Measurements from ENCODE around the gene FGF22. TPM values are rescaled to one million over a fixed set of nuclear protein-coding genes. Genes with fewer than 3 reads are reported as not detected.

The FGF22 gene
- total and polyA plus RNA-seq, 4 donors, result 0.08 TPM; not detected in 3

GRCh38 chr19:646779-647565, 7.3 kb downstream of the FGF22 start:
- Histone ChIP-seq H3K27ac (ENCODE audit: low read depth in 1 of 2, low read length in 2 of 2) (no peak overlapping the region), H3K27me3 (ENCODE audit: control insufficient read depth in 4 of 4, insufficient read depth in 4 of 4, low read length in 3 of 4) (no peaks in the 10 kb centered on the region), H3K4me1 (ENCODE audit: control insufficient read depth in 4 of 4, insufficient read depth in 4 of 4, low read length in 3 of 4) (no peaks in the 10 kb centered on the region), H3K4me3 (ENCODE audit: low read depth in 1 of 3, low read length in 3 of 3) (no peak overlapping the region), H3K9me3 (ENCODE audit: control insufficient read depth in 4 of 4, low read length in 3 of 4) (no peaks in the 10 kb centered on the region), H3K36me3 (ENCODE audit: control insufficient read depth in 4 of 4, insufficient read depth in 3 of 4, low read depth in 1 of 4, low read length in 3 of 4) (peaks cover 6 to 49% (median 26%) of the 10 kb centered on the region in 4 donors), H3K9ac (ENCODE audit: low read depth in 1 of 2, low read length in 2 of 2) (no peak overlapping the region)
- DNase-seq (ENCODE audit: low spot score), result no peak
- 97% methylated on average over 48 of the region's 48 CpGs for WGBS
- TF ChIP-seq TAF1 (conservative IDR thresholded peaks at IDR 0.05), result no peak
- TF ChIP-seq GABPA (IDR thresholded peaks at IDR 0.05 in 1 of 2, conservative IDR thresholded peaks at IDR 0.05 in 1 of 2), result no peak
- TF ChIP-seq NR2F2 (IDR thresholded peaks at IDR 0.05), result no peak
- TF ChIP-seq, protein P1, sequence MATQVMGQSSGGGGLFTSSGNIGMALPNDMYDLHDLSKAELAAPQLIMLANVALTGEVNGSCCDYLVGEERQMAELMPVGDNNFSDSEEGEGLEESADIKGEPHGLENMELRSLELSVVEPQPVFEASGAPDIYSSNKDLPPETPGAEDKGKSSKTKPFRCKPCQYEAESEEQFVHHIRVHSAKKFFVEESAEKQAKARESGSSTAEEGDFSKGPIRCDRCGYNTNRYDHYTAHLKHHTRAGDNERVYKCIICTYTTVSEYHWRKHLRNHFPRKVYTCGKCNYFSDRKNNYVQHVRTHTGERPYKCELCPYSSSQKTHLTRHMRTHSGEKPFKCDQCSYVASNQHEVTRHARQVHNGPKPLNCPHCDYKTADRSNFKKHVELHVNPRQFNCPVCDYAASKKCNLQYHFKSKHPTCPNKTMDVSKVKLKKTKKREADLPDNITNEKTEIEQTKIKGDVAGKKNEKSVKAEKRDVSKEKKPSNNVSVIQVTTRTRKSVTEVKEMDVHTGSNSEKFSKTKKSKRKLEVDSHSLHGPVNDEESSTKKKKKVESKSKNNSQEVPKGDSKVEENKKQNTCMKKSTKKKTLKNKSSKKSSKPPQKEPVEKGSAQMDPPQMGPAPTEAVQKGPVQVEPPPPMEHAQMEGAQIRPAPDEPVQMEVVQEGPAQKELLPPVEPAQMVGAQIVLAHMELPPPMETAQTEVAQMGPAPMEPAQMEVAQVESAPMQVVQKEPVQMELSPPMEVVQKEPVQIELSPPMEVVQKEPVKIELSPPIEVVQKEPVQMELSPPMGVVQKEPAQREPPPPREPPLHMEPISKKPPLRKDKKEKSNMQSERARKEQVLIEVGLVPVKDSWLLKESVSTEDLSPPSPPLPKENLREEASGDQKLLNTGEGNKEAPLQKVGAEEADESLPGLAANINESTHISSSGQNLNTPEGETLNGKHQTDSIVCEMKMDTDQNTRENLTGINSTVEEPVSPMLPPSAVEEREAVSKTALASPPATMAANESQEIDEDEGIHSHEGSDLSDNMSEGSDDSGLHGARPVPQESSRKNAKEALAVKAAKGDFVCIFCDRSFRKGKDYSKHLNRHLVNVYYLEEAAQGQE (IDR thresholded peaks at IDR 0.05), result no peak
- TF ChIP-seq, protein P2, sequence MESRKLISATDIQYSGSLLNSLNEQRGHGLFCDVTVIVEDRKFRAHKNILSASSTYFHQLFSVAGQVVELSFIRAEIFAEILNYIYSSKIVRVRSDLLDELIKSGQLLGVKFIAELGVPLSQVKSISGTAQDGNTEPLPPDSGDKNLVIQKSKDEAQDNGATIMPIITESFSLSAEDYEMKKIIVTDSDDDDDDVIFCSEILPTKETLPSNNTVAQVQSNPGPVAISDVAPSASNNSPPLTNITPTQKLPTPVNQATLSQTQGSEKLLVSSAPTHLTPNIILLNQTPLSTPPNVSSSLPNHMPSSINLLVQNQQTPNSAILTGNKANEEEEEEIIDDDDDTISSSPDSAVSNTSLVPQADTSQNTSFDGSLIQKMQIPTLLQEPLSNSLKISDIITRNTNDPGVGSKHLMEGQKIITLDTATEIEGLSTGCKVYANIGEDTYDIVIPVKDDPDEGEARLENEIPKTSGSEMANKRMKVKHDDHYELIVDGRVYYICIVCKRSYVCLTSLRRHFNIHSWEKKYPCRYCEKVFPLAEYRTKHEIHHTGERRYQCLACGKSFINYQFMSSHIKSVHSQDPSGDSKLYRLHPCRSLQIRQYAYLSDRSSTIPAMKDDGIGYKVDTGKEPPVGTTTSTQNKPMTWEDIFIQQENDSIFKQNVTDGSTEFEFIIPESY (IDR thresholded peaks at IDR 0.05), result no peak
- no peak for TF ChIP-seq FOXA1 (IDR thresholded peaks at IDR 0.05)
- TF ChIP-seq, protein P3, sequence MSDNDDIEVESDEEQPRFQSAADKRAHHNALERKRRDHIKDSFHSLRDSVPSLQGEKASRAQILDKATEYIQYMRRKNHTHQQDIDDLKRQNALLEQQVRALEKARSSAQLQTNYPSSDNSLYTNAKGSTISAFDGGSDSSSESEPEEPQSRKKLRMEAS (IDR thresholded peaks at IDR 0.05), result no peak
- no peak for TF ChIP-seq YY1 (IDR thresholded peaks at IDR 0.05)
- TF ChIP-seq JUND (IDR thresholded peaks at IDR 0.05), result no peak

DNA sequence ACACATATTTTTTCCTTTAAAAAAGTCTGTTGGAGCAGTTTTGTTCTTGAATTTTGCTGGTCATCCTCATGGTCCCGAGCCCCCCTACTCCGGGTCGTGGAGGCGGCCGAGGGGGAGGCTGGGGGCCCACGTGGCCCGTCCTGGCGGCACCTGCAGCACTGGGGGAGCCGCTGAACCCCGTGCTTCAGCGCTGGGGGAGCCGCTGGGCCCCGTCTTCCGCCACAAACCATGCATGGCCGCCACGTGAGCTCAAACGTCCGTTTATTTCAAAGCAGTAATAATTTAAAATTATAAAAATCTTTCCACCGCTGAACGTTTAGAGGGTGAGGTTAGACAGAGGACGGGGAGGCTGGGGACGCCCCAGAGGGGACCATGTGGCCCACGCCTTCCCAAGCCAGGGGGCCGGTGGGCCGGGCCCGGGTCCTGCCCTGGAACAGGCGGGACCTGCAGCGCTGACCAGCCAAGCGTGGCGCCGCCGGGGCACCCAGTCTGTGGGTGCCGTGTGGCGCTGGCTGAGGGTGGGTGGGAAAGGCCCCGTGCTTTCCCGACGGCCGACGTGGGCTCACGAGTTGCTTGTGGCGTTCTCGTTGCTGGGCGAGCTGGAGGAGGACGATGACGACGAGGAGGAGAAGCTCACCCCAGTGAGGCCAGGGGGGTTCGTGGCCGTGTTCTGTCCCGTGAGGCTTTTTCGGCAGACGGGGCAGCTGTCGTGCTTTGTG, 8.0 kb downstream of the FGF22 start:
- H3K36me3 ChIP-seq (ENCODE audit: control insufficient read depth in 4 of 4, insufficient read depth in 3 of 4, low read depth in 1 of 4, low read length in 3 of 4), result peaks cover 6 to 56% (median 27%) of the 10 kb centered on the region in 4 donors
- TF ChIP-seq, protein P3 (IDR thresholded peaks at IDR 0.05), result no peak
- TF ChIP-seq FOXA2 (IDR thresholded peaks at IDR 0.05) (no peak), RXRA (IDR thresholded peaks at IDR 0.05) (no peak), SP1 (IDR thresholded peaks at IDR 0.05) (no peak), JUND (IDR thresholded peaks at IDR 0.05) (no peak), HNF4G (IDR thresholded peaks at IDR 0.05) (no peak), HNF4A (conservative IDR thresholded peaks at IDR 0.05) (no peak), YY1 (IDR thresholded peaks at IDR 0.05) (no peak), TAF1 (conservative IDR thresholded peaks at IDR 0.05) (no peak), RAD21 (IDR thresholded peaks at IDR 0.05) (no peak), FOXA1 (IDR thresholded peaks at IDR 0.05) (no peak)
- TF ChIP-seq, protein P2 (IDR thresholded peaks at IDR 0.05), result no peak
- TF ChIP-seq, protein P1 (IDR thresholded peaks at IDR 0.05), result no peak
- TF ChIP-seq, protein P4, sequence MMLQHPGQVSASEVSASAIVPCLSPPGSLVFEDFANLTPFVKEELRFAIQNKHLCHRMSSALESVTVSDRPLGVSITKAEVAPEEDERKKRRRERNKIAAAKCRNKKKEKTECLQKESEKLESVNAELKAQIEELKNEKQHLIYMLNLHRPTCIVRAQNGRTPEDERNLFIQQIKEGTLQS (IDR thresholded peaks at IDR 0.05), result no peak

More for the DNA sequence above, 8.0 kb downstream of the FGF22 start:
- Histone ChIP-seq H3K27ac (ENCODE audit: low read depth in 1 of 2, low read length in 2 of 2) (no peak overlapping the region), H3K4me1 (ENCODE audit: control insufficient read depth in 4 of 4, insufficient read depth in 4 of 4, low read length in 3 of 4) (no peaks in the 10 kb centered on the region), H3K9ac (ENCODE audit: low read depth in 1 of 2, low read length in 2 of 2) (no peak overlapping the region), H3K9me3 (ENCODE audit: control insufficient read depth in 4 of 4, low read length in 3 of 4) (no peaks in the 10 kb centered on the region), H3K4me3 (ENCODE audit: low read depth in 1 of 3, low read length in 3 of 3) (no peak overlapping the region), H3K27me3 (ENCODE audit: control insufficient read depth in 4 of 4, insufficient read depth in 4 of 4, low read length in 3 of 4) (no peaks in the 10 kb centered on the region)
- DNase-seq (ENCODE audit: low spot score), result no peak
- 96% methylated on average over 52 of the region's 52 CpGs for WGBS

All from liver (tissue), 9 donors.